ENCODE results near the gene MYO5B.

GRCh38 chr18:50065039-50065438 lies 129.9 kb downstream of the MYO5B start:
- TF ChIP-seq, protein P1, sequence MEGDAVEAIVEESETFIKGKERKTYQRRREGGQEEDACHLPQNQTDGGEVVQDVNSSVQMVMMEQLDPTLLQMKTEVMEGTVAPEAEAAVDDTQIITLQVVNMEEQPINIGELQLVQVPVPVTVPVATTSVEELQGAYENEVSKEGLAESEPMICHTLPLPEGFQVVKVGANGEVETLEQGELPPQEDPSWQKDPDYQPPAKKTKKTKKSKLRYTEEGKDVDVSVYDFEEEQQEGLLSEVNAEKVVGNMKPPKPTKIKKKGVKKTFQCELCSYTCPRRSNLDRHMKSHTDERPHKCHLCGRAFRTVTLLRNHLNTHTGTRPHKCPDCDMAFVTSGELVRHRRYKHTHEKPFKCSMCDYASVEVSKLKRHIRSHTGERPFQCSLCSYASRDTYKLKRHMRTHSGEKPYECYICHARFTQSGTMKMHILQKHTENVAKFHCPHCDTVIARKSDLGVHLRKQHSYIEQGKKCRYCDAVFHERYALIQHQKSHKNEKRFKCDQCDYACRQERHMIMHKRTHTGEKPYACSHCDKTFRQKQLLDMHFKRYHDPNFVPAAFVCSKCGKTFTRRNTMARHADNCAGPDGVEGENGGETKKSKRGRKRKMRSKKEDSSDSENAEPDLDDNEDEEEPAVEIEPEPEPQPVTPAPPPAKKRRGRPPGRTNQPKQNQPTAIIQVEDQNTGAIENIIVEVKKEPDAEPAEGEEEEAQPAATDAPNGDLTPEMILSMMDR (IDR thresholded peaks at IDR 0.05) = no peak
- TF ChIP-seq EZH2 (IDR thresholded peaks at IDR 0.05; ENCODE audit: borderline replicate concordance, insufficient read depth, low read depth, low read length, poor library complexity, severe bottlenecking) = no peak

Measured in B cell (primary cell).